CMK (cell line): ENCODE measurements around the gene NME9.

ENCODE experiments used
- DNase-seq: peaks from one replicate; pipeline ENCODE4 v3.0.0-alpha.2; 2010; ENCODE audit warnings: low read depth

The NME9 gene

GRCh38 chr3:138282836-138283235 is 46.8 kb downstream of the NME9 start:
- DNase-seq, result no peak

- DNase-seq, result no peak
Measured at GRCh38 chr3:138281561-138281960, 48.1 kb downstream of the NME9 start.

GRCh38 chr3:138271189-138271794 is 58.4 kb downstream of the NME9 start:
- no peak for DNase-seq

GRCh38 chr3:138270245-138270644 is 59.4 kb downstream of the NME9 start:
- DNase-seq, result no peak

- no peak for DNase-seq
Measured at GRCh38 chr3:138267083-138267482, 62.6 kb downstream of the NME9 start.

GRCh38 chr3:138265745-138266144 is 63.9 kb downstream of the NME9 start:
- no peak for DNase-seq

GRCh38 chr3:138263104-138263503 is 66.5 kb downstream of the NME9 start:
- DNase-seq, result no peak

- DNase-seq, result no peak
Measured at GRCh38 chr3:138260611-138261010, 69.0 kb downstream of the NME9 start.

- no peak for DNase-seq
Measured at GRCh38 chr3:138259126-138259525, 70.5 kb downstream of the NME9 start.

GRCh38 chr3:138257986-138258385 is 71.7 kb downstream of the NME9 start:
- DNase-seq, result no peak

- no peak for DNase-seq
Measured at GRCh38 chr3:138256022-138256421, 73.6 kb downstream of the NME9 start.

- no peak for DNase-seq
Measured at GRCh38 chr3:138254216-138254615, 75.4 kb downstream of the NME9 start.

- no peak for DNase-seq
Measured at GRCh38 chr3:138253609-138254008, 76.0 kb downstream of the NME9 start.
